ENCODE results near the gene LRBA.

DNA sequence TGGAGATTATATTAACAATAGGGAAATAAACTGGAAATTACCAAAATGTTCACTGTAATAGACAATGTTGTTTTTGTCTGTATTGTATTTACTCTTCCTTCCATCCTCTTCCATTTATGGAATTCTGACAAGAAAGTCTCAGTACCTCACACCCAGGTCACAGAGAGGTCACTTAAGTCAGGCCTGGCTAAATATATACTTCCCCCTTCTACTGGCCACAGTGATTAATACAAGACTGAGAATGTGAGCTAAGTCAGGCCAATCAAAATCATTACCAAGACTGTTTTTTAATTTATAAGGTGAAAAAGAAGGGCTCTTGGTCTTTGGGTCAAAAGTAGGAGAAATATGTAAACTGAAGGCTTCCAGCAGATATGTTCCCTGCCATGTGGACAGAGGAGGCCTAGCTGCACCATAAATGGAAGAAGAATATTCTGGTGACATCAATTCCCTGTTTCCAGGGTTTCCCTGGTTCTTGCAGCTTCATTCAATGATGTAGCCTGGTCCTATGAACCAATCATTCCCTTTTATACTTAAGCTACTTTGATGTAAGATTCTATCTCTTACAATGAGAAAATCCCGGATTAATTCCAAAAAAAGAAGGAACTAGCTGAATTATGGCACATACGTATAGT lies 64.3 kb downstream of the LRBA start:
- TF ChIP-seq, protein P1, sequence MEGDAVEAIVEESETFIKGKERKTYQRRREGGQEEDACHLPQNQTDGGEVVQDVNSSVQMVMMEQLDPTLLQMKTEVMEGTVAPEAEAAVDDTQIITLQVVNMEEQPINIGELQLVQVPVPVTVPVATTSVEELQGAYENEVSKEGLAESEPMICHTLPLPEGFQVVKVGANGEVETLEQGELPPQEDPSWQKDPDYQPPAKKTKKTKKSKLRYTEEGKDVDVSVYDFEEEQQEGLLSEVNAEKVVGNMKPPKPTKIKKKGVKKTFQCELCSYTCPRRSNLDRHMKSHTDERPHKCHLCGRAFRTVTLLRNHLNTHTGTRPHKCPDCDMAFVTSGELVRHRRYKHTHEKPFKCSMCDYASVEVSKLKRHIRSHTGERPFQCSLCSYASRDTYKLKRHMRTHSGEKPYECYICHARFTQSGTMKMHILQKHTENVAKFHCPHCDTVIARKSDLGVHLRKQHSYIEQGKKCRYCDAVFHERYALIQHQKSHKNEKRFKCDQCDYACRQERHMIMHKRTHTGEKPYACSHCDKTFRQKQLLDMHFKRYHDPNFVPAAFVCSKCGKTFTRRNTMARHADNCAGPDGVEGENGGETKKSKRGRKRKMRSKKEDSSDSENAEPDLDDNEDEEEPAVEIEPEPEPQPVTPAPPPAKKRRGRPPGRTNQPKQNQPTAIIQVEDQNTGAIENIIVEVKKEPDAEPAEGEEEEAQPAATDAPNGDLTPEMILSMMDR (IDR thresholded peaks at IDR 0.05): no peak
- TF ChIP-seq POLR2AphosphoS2 (conservative IDR thresholded peaks at IDR 0.05; ENCODE audit: low read length) (no peak), EHMT2 (IDR thresholded peaks at IDR 0.05; ENCODE audit: low read depth) (no peak), RFX5 (IDR thresholded peaks at IDR 0.05) (no peak), POLR2A (IDR thresholded peaks at IDR 0.05; ENCODE audit: low read length) (no peak), CBX8 (IDR thresholded peaks at IDR 0.05) (no peak), HEYL (CRISPR knock-in tag; IDR thresholded peaks at IDR 0.05) (no peak), NR3C1 (IDR thresholded peaks at IDR 0.05) (no peak), MAFK (IDR thresholded peaks at IDR 0.05; ENCODE audit: partially characterized antibody) (no peak), CEBPB (IDR thresholded peaks at IDR 0.05) (no peak), KDM5A (IDR thresholded peaks at IDR 0.05) (no peak)
- TF ChIP-seq, protein P2, sequence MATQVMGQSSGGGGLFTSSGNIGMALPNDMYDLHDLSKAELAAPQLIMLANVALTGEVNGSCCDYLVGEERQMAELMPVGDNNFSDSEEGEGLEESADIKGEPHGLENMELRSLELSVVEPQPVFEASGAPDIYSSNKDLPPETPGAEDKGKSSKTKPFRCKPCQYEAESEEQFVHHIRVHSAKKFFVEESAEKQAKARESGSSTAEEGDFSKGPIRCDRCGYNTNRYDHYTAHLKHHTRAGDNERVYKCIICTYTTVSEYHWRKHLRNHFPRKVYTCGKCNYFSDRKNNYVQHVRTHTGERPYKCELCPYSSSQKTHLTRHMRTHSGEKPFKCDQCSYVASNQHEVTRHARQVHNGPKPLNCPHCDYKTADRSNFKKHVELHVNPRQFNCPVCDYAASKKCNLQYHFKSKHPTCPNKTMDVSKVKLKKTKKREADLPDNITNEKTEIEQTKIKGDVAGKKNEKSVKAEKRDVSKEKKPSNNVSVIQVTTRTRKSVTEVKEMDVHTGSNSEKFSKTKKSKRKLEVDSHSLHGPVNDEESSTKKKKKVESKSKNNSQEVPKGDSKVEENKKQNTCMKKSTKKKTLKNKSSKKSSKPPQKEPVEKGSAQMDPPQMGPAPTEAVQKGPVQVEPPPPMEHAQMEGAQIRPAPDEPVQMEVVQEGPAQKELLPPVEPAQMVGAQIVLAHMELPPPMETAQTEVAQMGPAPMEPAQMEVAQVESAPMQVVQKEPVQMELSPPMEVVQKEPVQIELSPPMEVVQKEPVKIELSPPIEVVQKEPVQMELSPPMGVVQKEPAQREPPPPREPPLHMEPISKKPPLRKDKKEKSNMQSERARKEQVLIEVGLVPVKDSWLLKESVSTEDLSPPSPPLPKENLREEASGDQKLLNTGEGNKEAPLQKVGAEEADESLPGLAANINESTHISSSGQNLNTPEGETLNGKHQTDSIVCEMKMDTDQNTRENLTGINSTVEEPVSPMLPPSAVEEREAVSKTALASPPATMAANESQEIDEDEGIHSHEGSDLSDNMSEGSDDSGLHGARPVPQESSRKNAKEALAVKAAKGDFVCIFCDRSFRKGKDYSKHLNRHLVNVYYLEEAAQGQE (IDR thresholded peaks at IDR 0.05): no peak

Measured in A549 (cell line).